Stimulated activated CD4-positive, alpha-beta T cell treated with anti-CD3 and anti-CD28 coated beads, TNF-alpha, amount 100 ng/mL, for 4 hours (primary cell): ENCODE results near the gene MC1R.
A peak's percentile ranks its signal among the peaks of the same experiment; 100 is the strongest.
"Not testable (repeated sequence)": the region's sequence is repeated elsewhere in the genome, so short reads cannot be mapped to it uniquely, and the experiment has no call there.

Experiments used
- DNase-seq, 3 experiments: peaks; one replicate each; pipeline ENCODE4 v3.0.0-alpha.2; 2020; ENCODE audit warnings: low read depth in 3 of 3

Gene MC1R

GRCh38 chr16:89918453-89919347 is at the start of gene MC1R:
TSS of gene MC1R (plus strand) at chr16:89918862. CDS start at chr16:89919259, 397 bp downstream.
- no peak for DNase-seq

GRCh38 chr16:89869911-89870310 is 48.8 kb upstream of the MC1R start:
- DNase-seq = no peak

DNA sequence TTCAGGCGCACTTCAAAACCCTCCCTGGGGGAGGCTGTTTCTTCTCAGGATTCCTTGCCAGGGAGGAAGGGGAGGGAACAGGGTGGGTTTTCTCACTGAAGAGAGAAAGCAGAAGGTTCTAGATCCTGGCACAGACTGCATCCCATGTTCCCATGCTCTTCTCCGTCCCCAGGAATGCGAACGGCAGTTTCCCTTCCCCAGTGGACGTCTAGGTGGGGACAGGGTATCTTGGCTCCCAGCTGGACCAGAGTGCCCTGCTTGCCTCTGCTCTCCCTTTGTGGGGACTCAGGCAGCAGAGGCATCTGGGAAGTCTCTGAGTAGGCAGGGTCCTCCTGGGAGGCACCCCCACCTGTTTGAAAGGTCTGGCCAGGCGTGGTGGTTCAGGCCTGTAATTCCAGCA is 48.2 kb upstream of the MC1R start:
- DNase-seq = no peak

DNA sequence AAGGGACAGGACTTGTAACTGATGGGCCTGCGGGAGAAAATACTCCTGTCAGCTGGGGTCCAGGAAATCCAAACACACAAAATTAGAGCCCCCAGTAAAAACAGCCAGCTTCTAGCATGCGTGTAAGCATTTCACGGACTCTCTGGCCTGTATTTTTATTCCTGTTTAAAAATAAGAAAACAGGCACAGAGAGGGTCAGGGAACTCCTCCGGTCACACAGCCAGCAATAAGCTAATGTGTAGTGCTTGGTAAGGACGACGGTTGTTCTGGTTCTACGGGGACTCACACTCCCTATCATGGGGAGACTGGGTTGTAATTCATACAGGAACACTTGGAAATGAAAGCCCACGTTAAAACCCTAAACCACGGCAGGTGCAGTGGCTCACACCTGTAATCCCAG is 46.8 kb upstream of the MC1R start:
- no peak for DNase-seq

DNA sequence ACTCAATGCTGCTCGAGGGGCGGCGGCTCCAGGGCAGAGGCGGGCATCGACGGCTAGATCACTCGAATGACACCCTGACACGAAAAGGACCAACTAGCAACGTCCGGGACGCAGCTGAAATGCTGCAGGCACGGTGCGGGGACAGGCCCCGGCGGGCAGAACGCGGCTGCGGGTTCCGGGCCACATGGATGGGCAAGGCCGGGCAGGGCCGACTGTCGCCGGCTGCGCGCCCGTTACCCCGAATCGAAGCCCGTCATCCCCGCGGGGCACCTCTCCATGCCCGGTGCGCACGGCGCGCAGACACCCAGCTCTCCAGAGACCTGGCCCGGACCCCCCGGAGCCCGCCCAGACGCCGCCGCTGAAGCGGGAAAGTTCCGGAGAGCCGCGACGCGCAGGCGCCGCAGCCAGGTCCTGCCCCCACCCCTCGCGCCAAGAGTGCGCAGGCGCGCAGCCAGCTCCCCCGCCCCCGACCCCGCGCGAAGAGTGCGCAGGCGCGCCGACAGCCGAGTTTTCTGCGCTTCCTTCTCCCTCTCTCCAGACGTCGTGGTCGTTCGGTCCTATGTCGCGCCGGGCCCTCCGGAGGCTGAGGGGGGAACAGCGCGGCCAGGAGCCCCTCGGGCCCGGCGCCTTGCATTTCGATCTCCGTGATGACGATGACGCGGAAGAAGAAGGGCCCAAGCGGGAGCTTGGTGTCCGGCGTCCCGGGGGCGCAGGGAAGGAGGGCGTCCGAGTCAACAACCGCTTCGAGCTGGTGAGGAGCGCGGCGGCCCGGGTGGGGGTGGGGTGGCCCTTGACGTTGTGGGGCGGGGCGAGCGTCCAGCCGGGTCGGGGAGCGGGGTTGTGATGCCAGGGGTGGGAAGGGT is 45.3 kb upstream of the MC1R start, which contains the start of gene TCF25:
Gene TCF25 (plus strand): TSS at position 484 of the 863 bp plus-strand sequence. CDS start 76 bp downstream, at position 560.
- peak; percentile 77 to 83 (median 82) for DNase-seq

DNA sequence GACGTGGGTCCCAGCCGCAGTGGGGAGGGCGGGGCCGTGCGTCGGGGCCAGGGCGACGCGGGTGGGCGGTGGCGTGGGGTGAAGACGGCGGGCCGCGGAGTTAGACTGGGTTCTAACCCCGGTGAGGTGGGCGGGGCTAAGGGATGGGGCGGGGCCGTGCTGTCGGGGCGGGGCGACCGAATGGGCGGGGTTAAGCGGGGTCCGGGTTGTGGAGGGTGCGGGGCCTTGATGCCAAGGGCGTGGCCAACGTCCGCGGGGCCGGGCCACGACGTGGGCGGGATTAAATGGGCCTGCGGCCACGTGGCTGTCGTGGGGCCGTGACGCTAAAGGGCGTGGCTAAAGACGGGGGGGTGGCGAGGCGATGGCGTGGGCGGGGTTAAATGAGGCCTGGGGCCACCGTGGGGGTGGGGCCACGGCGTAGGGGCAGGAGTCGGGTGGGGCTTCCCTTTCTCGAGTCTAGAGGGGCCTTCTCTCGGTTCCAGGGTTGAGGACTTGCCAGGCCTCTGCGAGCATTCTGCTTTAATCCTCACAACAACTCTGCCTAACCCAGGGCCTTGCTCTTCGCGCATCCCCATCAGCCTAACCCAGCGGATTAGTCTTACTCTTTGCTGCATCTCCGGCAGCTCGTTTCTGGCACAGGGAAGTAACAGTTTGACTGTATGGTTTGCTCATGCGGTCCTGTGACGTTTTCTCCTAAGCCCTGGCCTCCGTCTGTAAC is 44.5 kb upstream of the MC1R start:
- peak; percentile 93 to 94 (median 93) for DNase-seq

DNA sequence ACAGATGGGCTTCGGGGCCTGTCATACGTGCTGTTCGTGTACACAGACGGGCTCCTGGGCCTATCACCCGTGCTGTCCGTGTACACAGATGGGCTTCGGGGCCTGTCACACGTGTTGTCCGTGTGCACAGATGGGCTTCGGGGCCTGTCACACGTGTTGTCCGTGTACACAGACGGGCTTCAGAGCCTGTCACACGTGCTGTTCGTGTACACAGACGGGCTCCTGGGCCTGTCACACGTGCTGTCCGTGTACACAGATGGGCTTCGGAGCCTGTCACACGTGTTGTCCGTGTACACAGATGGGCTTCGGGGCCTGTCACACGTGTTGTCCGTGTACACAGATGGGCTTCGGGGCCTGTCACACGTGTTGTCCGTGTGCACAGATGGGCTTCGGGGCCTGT is 39.5 kb upstream of the MC1R start:
- not testable (repeated sequence) for DNase-seq

GRCh38 chr16:89880477-89881367 is 37.9 kb upstream of the MC1R start:
- DNase-seq = no peak

DNA sequence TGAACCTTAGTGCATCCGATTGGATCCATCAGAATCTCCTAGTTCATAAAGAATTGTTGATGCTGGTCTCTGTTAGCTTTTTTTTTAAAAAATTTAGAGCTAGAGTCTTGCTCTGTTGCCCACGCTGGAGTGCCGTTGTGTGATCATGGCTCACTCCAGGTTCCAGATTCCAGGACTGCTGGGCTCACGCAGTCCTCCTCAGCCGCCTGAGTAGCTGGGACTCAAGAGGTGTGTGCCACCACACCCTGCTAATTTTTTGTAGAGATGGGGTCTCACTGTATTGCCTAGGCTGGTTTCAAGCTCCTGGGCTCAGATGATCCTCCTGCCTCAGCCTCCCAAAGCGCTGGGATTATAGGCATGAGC is 37.3 kb upstream of the MC1R start:
- no peak for DNase-seq

DNA sequence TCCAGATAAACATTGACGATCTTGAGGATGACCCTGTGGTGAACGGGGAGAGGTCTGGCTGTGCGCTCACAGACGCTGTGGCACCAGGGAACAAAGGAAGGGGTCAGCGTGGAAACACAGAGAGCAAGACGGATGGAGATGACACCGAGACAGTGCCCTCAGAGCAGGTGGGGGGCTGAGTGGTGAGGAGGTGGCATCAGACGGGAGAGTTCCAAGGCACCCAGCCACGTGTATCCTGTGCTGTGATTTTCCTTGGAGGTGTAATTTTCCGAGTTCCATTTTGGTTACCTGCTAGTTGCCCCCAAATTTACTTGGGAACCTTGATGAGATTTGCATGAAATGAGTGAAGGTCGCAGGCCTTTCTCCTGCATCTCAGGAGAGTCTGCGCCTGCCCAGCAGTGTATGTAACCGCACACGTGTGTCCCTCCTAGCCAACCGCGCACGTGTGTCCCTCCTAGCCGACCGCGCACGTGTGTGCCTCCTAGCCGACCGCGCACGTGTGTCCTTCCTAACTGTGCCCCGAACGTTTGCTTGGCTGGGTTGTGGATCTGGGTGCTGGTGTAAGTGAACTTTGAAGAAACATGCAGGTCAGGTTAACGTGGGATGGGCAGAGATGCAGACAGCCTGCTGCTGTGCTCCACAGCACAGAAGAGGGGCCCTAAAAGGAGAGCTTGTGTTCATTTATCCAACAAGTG is 35.2 kb upstream of the MC1R start:
- no peak for DNase-seq

DNA sequence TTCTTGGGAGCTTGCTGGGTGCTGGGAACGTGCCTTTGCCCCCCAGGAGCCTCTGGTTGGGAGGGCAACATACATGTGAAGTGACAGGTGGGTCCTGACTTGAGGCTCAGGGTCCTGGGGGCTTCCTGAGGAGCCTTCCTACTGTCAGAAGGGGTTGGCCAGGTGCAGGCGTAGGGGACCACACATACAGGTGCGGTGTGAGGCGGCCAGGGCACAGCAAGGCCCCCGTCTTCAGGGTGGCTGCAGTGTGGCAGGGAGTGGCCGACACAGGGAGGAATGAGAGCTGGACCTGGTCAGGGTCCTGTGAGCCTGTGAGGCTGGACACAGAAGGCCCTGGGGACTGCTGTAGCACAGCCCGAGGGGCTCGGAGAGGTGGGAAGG is 34.6 kb upstream of the MC1R start:
- DNase-seq = no peak

- DNase-seq = no peak
Measured at GRCh38 chr16:89887243-89887642, 31.4 kb upstream of the MC1R start.

- no peak for DNase-seq
Measured at GRCh38 chr16:89890200-89890599, 28.5 kb upstream of the MC1R start.

GRCh38 chr16:89890886-89891657 is 27.6 kb upstream of the MC1R start:
- DNase-seq = no peak

- no peak for DNase-seq
Measured at GRCh38 chr16:89892055-89892630, 26.5 kb upstream of the MC1R start.

DNA sequence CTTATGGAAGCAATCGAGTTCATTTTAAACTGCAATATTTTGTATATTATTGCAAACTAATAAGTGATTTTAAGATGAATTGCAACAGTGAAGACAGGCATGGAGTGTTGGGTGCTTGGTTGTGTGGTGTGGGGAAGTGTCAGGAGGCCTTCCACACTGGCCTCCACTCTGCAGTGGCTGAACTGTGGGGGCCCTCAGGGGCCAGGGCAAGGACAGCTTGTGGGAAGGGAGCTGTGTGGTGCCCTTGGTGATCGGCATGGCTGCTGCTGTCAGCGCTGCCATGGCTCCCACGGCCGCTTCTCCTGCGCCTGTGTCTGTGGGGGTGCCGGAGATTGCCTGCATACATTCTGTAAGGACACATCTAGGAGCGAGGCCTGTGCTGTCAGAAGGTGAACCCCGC is 26.0 kb upstream of the MC1R start:
- DNase-seq = no peak

GRCh38 chr16:89893642-89894548 is 24.8 kb upstream of the MC1R start:
- no peak for DNase-seq
